ENCODE measurements around the gene HEMK1.

HEMK1 gene

GRCh38 chr3:50532062-50532705 lies 37.1 kb upstream of the HEMK1 start:
- WGBS (ENCODE audit: insufficient coverage, insufficient read length) = no CpG with 5 or more reads among the region's 9 CpGs
- no peaks in the 10 kb centered on the region for H3K9me3 ChIP-seq (ENCODE audit: control insufficient read depth, insufficient read depth, low read length)
- H3K27me3 ChIP-seq (ENCODE audit: control insufficient read depth, insufficient read depth, low read length) = no peaks in the 10 kb centered on the region
- no peak overlapping the region for H3K27ac ChIP-seq (ENCODE audit: low read length)
- H3K4me1 ChIP-seq (ENCODE audit: control insufficient read depth, insufficient read depth, low read length) = peaks cover 3% of the 10 kb centered on the region
- no peak for DNase-seq (ENCODE audit: low read depth, low spot score)
- no peaks in the 10 kb centered on the region for H3K36me3 ChIP-seq (ENCODE audit: control insufficient read depth, insufficient read depth, low read length)
- no peak overlapping the region for H3K4me3 ChIP-seq (ENCODE audit: low read length)

GRCh38 chr3:50533316-50533715 lies 36.0 kb upstream of the HEMK1 start:
- peaks cover 3% of the 10 kb centered on the region for H3K4me1 ChIP-seq (ENCODE audit: control insufficient read depth, insufficient read depth, low read length)
- H3K36me3 ChIP-seq (ENCODE audit: control insufficient read depth, insufficient read depth, low read length) = no peaks in the 10 kb centered on the region
- no CpG with 5 or more reads among the region's 13 CpGs for WGBS (ENCODE audit: insufficient coverage, insufficient read length)
- no peak overlapping the region for H3K27ac ChIP-seq (ENCODE audit: low read length)
- H3K4me3 ChIP-seq (ENCODE audit: low read length) = no peak overlapping the region
- no peak for DNase-seq (ENCODE audit: low read depth, low spot score)
- no peaks in the 10 kb centered on the region for H3K27me3 ChIP-seq (ENCODE audit: control insufficient read depth, insufficient read depth, low read length)
- H3K9me3 ChIP-seq (ENCODE audit: control insufficient read depth, insufficient read depth, low read length) = no peaks in the 10 kb centered on the region

GRCh38 chr3:50533807-50534461 lies 35.4 kb upstream of the HEMK1 start:
- H3K4me1 ChIP-seq (ENCODE audit: control insufficient read depth, insufficient read depth, low read length) = peaks cover 3% of the 10 kb centered on the region
- no peak overlapping the region for H3K4me3 ChIP-seq (ENCODE audit: low read length)
- no peaks in the 10 kb centered on the region for H3K36me3 ChIP-seq (ENCODE audit: control insufficient read depth, insufficient read depth, low read length)
- H3K27ac ChIP-seq (ENCODE audit: low read length) = no peak overlapping the region
- WGBS (ENCODE audit: insufficient coverage, insufficient read length) = no CpG with 5 or more reads among the region's 9 CpGs
- no peaks in the 10 kb centered on the region for H3K27me3 ChIP-seq (ENCODE audit: control insufficient read depth, insufficient read depth, low read length)
- no peak for DNase-seq (ENCODE audit: low read depth, low spot score)
- H3K9me3 ChIP-seq (ENCODE audit: control insufficient read depth, insufficient read depth, low read length) = no peaks in the 10 kb centered on the region

- DNase-seq (ENCODE audit: low read depth, low spot score) = no peak
- Histone ChIP-seq H3K27me3 (ENCODE audit: control insufficient read depth, insufficient read depth, low read length) (no peaks in the 10 kb centered on the region), H3K36me3 (ENCODE audit: control insufficient read depth, insufficient read depth, low read length) (no peaks in the 10 kb centered on the region), H3K27ac (ENCODE audit: low read length) (no peak overlapping the region), H3K9me3 (ENCODE audit: control insufficient read depth, insufficient read depth, low read length) (no peaks in the 10 kb centered on the region), H3K4me3 (ENCODE audit: low read length) (no peak overlapping the region), H3K4me1 (ENCODE audit: control insufficient read depth, insufficient read depth, low read length) (peaks cover 2% of the 10 kb centered on the region)
- WGBS (ENCODE audit: insufficient coverage, insufficient read length) = no CpG with 5 or more reads among the region's 9 CpGs
Measured at GRCh38 chr3:50534681-50535330, 34.5 kb upstream of the HEMK1 start.

- peaks cover 2% of the 10 kb centered on the region for H3K4me1 ChIP-seq (ENCODE audit: control insufficient read depth, insufficient read depth, low read length)
- WGBS (ENCODE audit: insufficient coverage, insufficient read length) = no CpG with 5 or more reads among the region's 5 CpGs
- no peak overlapping the region for H3K27ac ChIP-seq (ENCODE audit: low read length)
- DNase-seq (ENCODE audit: low read depth, low spot score) = no peak
- no peaks in the 10 kb centered on the region for H3K36me3 ChIP-seq (ENCODE audit: control insufficient read depth, insufficient read depth, low read length)
- H3K27me3 ChIP-seq (ENCODE audit: control insufficient read depth, insufficient read depth, low read length) = no peaks in the 10 kb centered on the region
- H3K4me3 ChIP-seq (ENCODE audit: low read length) = no peak overlapping the region
- no peaks in the 10 kb centered on the region for H3K9me3 ChIP-seq (ENCODE audit: control insufficient read depth, insufficient read depth, low read length)
Measured at GRCh38 chr3:50536471-50537180, 32.7 kb upstream of the HEMK1 start.

- Histone ChIP-seq H3K9me3 (ENCODE audit: control insufficient read depth, insufficient read depth, low read length) (no peaks in the 10 kb centered on the region), H3K27me3 (ENCODE audit: control insufficient read depth, insufficient read depth, low read length) (no peaks in the 10 kb centered on the region), H3K4me1 (ENCODE audit: control insufficient read depth, insufficient read depth, low read length) (peaks cover 2% of the 10 kb centered on the region), H3K4me3 (ENCODE audit: low read length) (no peak overlapping the region), H3K36me3 (ENCODE audit: control insufficient read depth, insufficient read depth, low read length) (no peaks in the 10 kb centered on the region), H3K27ac (ENCODE audit: low read length) (no peak overlapping the region)
- no CpG with 5 or more reads among the region's 4 CpGs for WGBS (ENCODE audit: insufficient coverage, insufficient read length)
- DNase-seq (ENCODE audit: low read depth, low spot score) = no peak
Measured at GRCh38 chr3:50537421-50538129, 31.7 kb upstream of the HEMK1 start.

GRCh38 chr3:50539356-50540286 lies 29.7 kb upstream of the HEMK1 start:
- DNase-seq (ENCODE audit: low read depth, low spot score) = no peak
- H3K9me3 ChIP-seq (ENCODE audit: control insufficient read depth, insufficient read depth, low read length) = no peaks in the 10 kb centered on the region
- H3K36me3 ChIP-seq (ENCODE audit: control insufficient read depth, insufficient read depth, low read length) = no peaks in the 10 kb centered on the region
- no peaks in the 10 kb centered on the region; the same call in 1 of the 2 replicates for H3K4me1 ChIP-seq (ENCODE audit: control insufficient read depth, insufficient read depth, low read length)
- H3K4me3 ChIP-seq (ENCODE audit: low read length) = no peak overlapping the region
- no peaks in the 10 kb centered on the region for H3K27me3 ChIP-seq (ENCODE audit: control insufficient read depth, insufficient read depth, low read length)
- H3K27ac ChIP-seq (ENCODE audit: low read length) = no peak overlapping the region
- WGBS (ENCODE audit: insufficient coverage, insufficient read length) = no CpG with 5 or more reads among the region's 18 CpGs

- no peak overlapping the region for H3K4me3 ChIP-seq (ENCODE audit: low read length)
- peak; percentile 84 for DNase-seq (ENCODE audit: low read depth, low spot score)
- no peaks in the 10 kb centered on the region for H3K36me3 ChIP-seq (ENCODE audit: control insufficient read depth, insufficient read depth, low read length)
- no CpG with 5 or more reads among the region's 2 CpGs for WGBS (ENCODE audit: insufficient coverage, insufficient read length)
- H3K27ac ChIP-seq (ENCODE audit: low read length) = no peak overlapping the region
- no peaks in the 10 kb centered on the region for H3K27me3 ChIP-seq (ENCODE audit: control insufficient read depth, insufficient read depth, low read length)
- H3K4me1 ChIP-seq (ENCODE audit: control insufficient read depth, insufficient read depth, low read length) = peaks cover 6% of the 10 kb centered on the region
- no peaks in the 10 kb centered on the region for H3K9me3 ChIP-seq (ENCODE audit: control insufficient read depth, insufficient read depth, low read length)
Measured at GRCh38 chr3:50542177-50543034, 26.9 kb upstream of the HEMK1 start.

GRCh38 chr3:50545781-50546180 lies 23.5 kb upstream of the HEMK1 start:
- no peak overlapping the region for H3K27ac ChIP-seq (ENCODE audit: low read length)
- H3K27me3 ChIP-seq (ENCODE audit: control insufficient read depth, insufficient read depth, low read length) = no peaks in the 10 kb centered on the region
- H3K4me3 ChIP-seq (ENCODE audit: low read length) = no peak overlapping the region
- H3K4me1 ChIP-seq (ENCODE audit: control insufficient read depth, insufficient read depth, low read length) = peaks cover 7% of the 10 kb centered on the region
- no peaks in the 10 kb centered on the region for H3K9me3 ChIP-seq (ENCODE audit: control insufficient read depth, insufficient read depth, low read length)
- no peaks in the 10 kb centered on the region for H3K36me3 ChIP-seq (ENCODE audit: control insufficient read depth, insufficient read depth, low read length)
- WGBS (ENCODE audit: insufficient coverage, insufficient read length) = no CpG with 5 or more reads among the region's 1 CpG
- no peak for DNase-seq (ENCODE audit: low read depth, low spot score)
